ENCODE data around the gene PUSL1. TPM values are rescaled to one million over a fixed set of nuclear protein-coding genes. Genes with fewer than 3 reads are reported as not detected.
A peak's percentile ranks its signal among the peaks of the same experiment; 100 is the strongest.

PUSL1 gene
- total and polyA plus RNA-seq, 2 of the 13 experiments (the other 11 are each of a cell fraction or from before 2014, with no cell fraction given), result 8.3 to 22.2 TPM

DNA sequence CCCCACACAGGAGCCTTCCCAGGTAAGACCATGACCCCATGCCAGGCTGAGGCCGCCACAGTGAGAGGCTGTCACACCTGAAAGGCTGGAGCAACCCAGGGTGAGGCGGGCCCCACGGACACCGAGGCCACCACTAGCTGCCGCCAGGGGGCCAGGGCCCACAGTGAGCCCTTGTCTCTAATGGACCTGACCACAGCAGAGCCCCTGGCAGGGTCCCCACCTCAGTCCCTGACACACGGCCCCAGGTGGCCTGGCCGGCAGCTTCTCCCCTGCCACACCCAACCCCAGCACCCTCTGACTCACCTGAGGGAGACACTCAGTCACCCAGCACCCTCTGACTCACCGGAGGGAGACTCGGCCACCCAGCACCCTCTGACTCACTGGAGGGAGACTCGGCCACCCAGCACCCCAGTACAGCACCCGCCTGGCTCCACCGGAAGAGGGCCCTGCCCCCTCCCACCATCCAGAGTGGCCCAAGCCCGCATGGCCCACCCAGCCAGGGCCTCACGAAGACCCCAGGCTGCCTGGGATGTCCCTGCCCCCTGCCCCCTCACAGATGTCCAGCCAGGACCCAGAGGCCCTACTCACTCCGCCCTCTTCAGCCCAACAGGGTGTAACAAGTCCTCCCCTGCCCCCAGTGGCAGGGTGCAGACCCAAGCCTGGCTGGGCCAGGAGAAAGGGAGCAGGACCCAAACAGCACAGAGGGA lies 36.4 kb downstream of the PUSL1 start (continued):
- TF ChIP-seq, protein P1, sequence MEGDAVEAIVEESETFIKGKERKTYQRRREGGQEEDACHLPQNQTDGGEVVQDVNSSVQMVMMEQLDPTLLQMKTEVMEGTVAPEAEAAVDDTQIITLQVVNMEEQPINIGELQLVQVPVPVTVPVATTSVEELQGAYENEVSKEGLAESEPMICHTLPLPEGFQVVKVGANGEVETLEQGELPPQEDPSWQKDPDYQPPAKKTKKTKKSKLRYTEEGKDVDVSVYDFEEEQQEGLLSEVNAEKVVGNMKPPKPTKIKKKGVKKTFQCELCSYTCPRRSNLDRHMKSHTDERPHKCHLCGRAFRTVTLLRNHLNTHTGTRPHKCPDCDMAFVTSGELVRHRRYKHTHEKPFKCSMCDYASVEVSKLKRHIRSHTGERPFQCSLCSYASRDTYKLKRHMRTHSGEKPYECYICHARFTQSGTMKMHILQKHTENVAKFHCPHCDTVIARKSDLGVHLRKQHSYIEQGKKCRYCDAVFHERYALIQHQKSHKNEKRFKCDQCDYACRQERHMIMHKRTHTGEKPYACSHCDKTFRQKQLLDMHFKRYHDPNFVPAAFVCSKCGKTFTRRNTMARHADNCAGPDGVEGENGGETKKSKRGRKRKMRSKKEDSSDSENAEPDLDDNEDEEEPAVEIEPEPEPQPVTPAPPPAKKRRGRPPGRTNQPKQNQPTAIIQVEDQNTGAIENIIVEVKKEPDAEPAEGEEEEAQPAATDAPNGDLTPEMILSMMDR (CRISPR knock-in tag; IDR thresholded peaks at IDR 0.05), result peak; percentile 80
- no peak for TF ChIP-seq ZFP1 (CRISPR knock-in tag; IDR thresholded peaks at IDR 0.05)
- no peak for TF ChIP-seq HES4 (CRISPR knock-in tag; IDR thresholded peaks at IDR 0.05; ENCODE audit: borderline replicate concordance)

DNA sequence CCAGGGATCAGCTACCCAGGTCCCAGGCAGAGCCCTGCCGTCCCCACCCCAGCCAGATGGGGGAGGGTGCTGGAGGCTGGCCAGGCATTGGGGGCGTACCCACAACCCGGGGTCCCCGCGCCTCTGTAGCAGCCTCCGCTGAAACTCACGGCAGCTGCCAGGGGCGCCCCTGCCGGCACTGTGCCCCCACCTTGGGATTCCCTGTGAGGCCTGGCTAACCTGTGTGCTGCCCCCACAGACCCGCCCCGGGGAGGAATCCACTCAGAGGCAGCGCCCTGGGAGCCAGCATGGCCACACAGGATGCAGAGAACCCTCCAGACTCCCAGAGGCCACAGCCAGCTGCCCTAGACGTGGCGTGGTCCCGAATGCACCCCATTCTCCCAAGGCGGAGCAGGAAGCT lies 37.0 kb downstream of the PUSL1 start:
- Histone ChIP-seq H3K4me3 (replicated peaks in 1 of 3; ENCODE audit: insufficient read depth in 1 of 3, low read depth in 2 of 3, low read length in 3 of 3) (no peak overlapping the region), H3K36me3 (replicated peaks in 1 of 2; ENCODE audit: control insufficient read depth in 1 of 2, insufficient read depth in 2 of 2, low read length in 2 of 2) (peaks cover 8 to 15% of the 10 kb centered on the region in 2 experiments), H4K20me1 (ENCODE audit: insufficient read depth, low read length) (peaks cover 29% of the 10 kb centered on the region; the same call in 1 of the 2 replicates), H3K4me2 (ENCODE audit: low read depth, low read length) (peak overlapping the region; percentile 57), H2AFZ (ENCODE audit: low read length) (no peak overlapping the region), H3K27me3 (ENCODE audit: control insufficient read depth in 1 of 2, insufficient read depth in 2 of 2, low read length in 2 of 2) (no peaks in the 10 kb centered on the region), H3K79me2 (ENCODE audit: insufficient read depth, low read length) (peaks cover 48% of the 10 kb centered on the region), H3K9me3 (ENCODE audit: low read length) (no peaks in the 10 kb centered on the region), H3K27ac (ENCODE audit: extremely low read length, insufficient read depth, low read length) (peak overlapping the region; percentile 13), H3K9ac (ENCODE audit: insufficient read depth, low read depth, low read length) (no peak overlapping the region; the same call in 1 of the 2 replicates), H3K4me1 (ENCODE audit: insufficient read depth, low read length) (peaks cover 42% of the 10 kb centered on the region)
- in situ Hi-C loops (cut with HindIII; ENCODE audit: extremely low pct_ligation_motif_present, low pct_unique_long_range_greater_than_20kb) (no loop called here), intact Hi-C loops (cut with micrococcal nuclease; ENCODE audit: unreplicated experiment) (loop anchor here (2.0 kb wide), 1 partner anchor 21 kb away; the partner anchor contains the start of genes CPTP and INTS11)
- FAIRE-seq, result no peak
- ATAC-seq, result no peak
- DNase-seq (ENCODE audit: low spot score), result no peak
- TF ChIP-seq ZNF317 (CRISPR knock-in tag; IDR thresholded peaks at IDR 0.05), result no peak
- no peak for TF ChIP-seq TAF15 (IDR thresholded peaks at IDR 0.05; ENCODE audit: low read depth, low read length, poor library complexity, severe bottlenecking)
- TF ChIP-seq AGO2 (optimal IDR thresholded peaks at IDR 0.05; ENCODE audit: low read depth, low read length), result peak; percentile 59
- TF ChIP-seq NONO (IDR thresholded peaks at IDR 0.05), result no peak
- TF ChIP-seq NONO (CRISPR knock-in tag; conservative IDR thresholded peaks at IDR 0.05), result peak; percentile 40
- 0 out of 2 replicates have a peak, but pooled peaks have one; percentile 6 for TF ChIP-seq RBFOX2 (IDR thresholded peaks at IDR 0.05; ENCODE audit: low read depth, low read length)
- no TSS peak for BruUV-seq (replicated peaks)
- CTCF ChIA-PET (ENCODE audit: low intra/inter-chr PET ratio, low total read pairs), result interaction anchor here (2.5 kb wide), 1 partner anchor 27 kb away, joined by 11 read pairs; no protein-coding TSS in a partner anchor
- POLR2A ChIA-PET, result interaction anchor here (1.0 to 1.4 kb wide), 2 partner anchors 10 to 26 kb away, joined by 4 to 5 read pairs; no protein-coding TSS in a partner anchor
- 80% methylated on average over 1 of the region's 16 CpGs for WGBS (ENCODE audit: low lambda C conversion rate)

All from HepG2 (cell line).